ENCODE data around the gene SLC16A9. TPM values are rescaled to one million over a fixed set of nuclear protein-coding genes. Genes with fewer than 3 reads are reported as not detected.
A peak's percentile ranks its signal among the peaks of the same experiment; 100 is the strongest.

Gene SLC16A9
- total RNA-seq, 1 donor from 2014 or later, result 0.83 TPM

DNA sequence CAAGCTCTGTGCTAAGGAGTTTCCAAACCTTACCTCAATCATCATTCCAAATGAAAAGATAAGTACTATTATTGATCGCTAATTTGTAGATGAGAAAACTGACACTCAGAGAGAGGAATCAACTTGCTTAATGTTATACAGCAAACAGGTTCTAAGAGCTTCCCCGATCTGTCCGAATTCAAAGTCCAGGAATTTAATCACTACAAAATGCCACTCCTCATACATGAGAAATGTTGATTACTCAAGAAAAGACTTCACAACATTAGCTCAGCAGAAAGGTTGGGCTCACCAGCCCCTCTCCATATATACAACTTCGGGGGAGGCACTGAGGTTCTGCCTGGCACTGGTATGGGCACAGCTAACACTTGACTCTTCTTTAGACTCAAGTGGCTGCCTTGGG is 80.7 kb downstream of the SLC16A9 start:
- Histone ChIP-seq H3K36me3 (no peaks in the 10 kb centered on the region), H3K4me1 (no peaks in the 10 kb centered on the region), H3K4me3 (no peak overlapping the region), H3K27me3 (ENCODE audit: low read depth) (peaks cover 6% of the 10 kb centered on the region), H3K27ac (no peak overlapping the region), H3K9me3 (no peaks in the 10 kb centered on the region)
- ATAC-seq (no peak), DNase-seq (no peak)
- TF ChIP-seq, protein P1, sequence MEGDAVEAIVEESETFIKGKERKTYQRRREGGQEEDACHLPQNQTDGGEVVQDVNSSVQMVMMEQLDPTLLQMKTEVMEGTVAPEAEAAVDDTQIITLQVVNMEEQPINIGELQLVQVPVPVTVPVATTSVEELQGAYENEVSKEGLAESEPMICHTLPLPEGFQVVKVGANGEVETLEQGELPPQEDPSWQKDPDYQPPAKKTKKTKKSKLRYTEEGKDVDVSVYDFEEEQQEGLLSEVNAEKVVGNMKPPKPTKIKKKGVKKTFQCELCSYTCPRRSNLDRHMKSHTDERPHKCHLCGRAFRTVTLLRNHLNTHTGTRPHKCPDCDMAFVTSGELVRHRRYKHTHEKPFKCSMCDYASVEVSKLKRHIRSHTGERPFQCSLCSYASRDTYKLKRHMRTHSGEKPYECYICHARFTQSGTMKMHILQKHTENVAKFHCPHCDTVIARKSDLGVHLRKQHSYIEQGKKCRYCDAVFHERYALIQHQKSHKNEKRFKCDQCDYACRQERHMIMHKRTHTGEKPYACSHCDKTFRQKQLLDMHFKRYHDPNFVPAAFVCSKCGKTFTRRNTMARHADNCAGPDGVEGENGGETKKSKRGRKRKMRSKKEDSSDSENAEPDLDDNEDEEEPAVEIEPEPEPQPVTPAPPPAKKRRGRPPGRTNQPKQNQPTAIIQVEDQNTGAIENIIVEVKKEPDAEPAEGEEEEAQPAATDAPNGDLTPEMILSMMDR (IDR thresholded peaks at IDR 0.05), result no peak
- intact Hi-C loops (cut with DNase I), result loop anchor here (10.0 kb wide), 1 partner anchor 176 kb away; no protein-coding TSS in a partner anchor

DNA sequence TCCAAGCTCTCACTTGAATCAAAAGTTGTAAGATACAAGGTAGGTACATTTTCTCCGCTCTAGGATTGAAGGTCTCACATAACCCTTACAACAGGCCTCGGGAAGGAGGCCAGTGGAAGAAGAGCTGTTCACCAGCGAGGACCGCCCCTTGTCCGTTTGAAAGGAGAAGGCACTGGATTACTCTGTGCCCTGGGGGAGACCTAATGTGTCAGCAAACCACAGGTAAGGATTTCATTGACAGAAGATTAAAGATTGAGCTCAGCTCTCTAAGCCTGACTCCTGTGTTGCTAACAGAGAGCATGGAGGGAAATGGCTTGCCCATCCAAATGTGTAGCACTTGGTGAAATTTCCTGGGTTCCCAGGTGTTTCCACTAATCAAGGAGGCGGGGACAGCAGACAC is 81.2 kb downstream of the SLC16A9 start:
- Histone ChIP-seq H3K9me3 (no peaks in the 10 kb centered on the region), H3K36me3 (no peaks in the 10 kb centered on the region), H3K27ac (no peak overlapping the region), H3K4me3 (no peak overlapping the region), H3K27me3 (ENCODE audit: low read depth) (peaks cover 6% of the 10 kb centered on the region), H3K4me1 (no peaks in the 10 kb centered on the region)
- no peak for DNase-seq
- TF ChIP-seq, protein P1 (IDR thresholded peaks at IDR 0.05), result no peak
- intact Hi-C loops (cut with DNase I), result loop anchor here (10.0 kb wide), 1 partner anchor 176 kb away; no protein-coding TSS in a partner anchor
- no peak for ATAC-seq

DNA sequence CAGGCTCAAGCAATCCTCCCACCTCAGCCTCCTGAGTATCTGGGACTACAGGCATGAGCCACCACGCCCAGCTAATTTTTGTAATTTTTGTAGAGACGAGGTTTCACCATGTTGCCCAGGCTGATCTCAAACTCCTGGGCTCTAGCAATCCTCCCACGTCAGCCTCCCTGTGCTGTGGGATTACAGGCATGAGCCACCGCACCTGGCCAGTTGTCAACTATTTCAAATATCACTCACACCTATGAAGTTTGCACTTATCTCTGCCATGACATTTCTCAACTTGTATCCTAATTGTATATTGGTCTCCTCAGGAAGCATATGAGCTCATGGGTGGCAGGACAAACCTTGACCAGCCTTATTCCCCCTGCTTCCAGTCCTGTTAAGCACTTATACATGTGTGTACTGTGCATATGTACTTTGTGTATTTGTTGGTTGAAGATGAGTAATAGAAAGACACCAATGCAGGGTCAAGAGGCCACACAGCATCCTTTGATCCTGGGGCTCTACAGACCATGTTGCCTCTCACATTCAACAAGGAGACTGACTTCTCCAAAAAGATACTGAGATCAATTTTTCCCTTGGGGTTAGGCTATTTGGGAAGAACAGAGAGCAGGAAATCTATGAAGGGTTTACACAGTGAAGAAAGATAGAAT is 82.2 kb downstream of the SLC16A9 start:
- Histone ChIP-seq H3K36me3 (no peaks in the 10 kb centered on the region), H3K27ac (no peak overlapping the region), H3K9me3 (no peaks in the 10 kb centered on the region), H3K4me3 (no peak overlapping the region), H3K4me1 (no peaks in the 10 kb centered on the region), H3K27me3 (ENCODE audit: low read depth) (no peaks in the 10 kb centered on the region)
- intact Hi-C loops (cut with DNase I), result loop anchor here (10.0 kb wide), 1 partner anchor 177 kb away; no protein-coding TSS in a partner anchor
- DNase-seq (no peak), ATAC-seq (no peak)
- TF ChIP-seq, protein P1 (IDR thresholded peaks at IDR 0.05), result no peak

DNA sequence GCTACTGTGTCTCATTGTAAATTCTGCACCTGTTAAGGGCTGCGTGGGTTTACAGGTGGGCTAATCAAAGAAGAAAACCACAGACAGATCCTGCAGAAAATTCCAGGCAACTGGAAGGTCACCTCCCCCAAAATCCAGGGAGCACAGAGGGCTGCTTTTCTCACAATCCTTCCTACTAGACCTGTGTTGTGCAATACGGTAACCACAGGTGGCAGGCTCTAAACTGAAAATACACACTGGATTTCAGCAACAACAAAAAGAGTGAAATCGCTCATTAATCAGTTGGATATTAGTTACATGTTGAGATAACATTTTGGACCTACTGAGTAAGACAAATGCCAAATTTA is 83.2 kb downstream of the SLC16A9 start:
- DNase-seq (no peak), ATAC-seq (peak in 1 of 2 donors; percentile 5)
- no peaks in the 10 kb centered on the region for H3K36me3 ChIP-seq
- no peaks in the 10 kb centered on the region for H3K9me3 ChIP-seq
- intact Hi-C loops (cut with DNase I), result loop anchor here (10.0 kb wide), 1 partner anchor 178 kb away; no protein-coding TSS in a partner anchor
- H3K27me3 ChIP-seq (ENCODE audit: low read depth), result no peaks in the 10 kb centered on the region
- no peak overlapping the region for H3K4me3 ChIP-seq
- no peak overlapping the region for H3K27ac ChIP-seq
- H3K4me1 ChIP-seq, result no peaks in the 10 kb centered on the region
- TF ChIP-seq, protein P1 (IDR thresholded peaks at IDR 0.05), result no peak

DNA sequence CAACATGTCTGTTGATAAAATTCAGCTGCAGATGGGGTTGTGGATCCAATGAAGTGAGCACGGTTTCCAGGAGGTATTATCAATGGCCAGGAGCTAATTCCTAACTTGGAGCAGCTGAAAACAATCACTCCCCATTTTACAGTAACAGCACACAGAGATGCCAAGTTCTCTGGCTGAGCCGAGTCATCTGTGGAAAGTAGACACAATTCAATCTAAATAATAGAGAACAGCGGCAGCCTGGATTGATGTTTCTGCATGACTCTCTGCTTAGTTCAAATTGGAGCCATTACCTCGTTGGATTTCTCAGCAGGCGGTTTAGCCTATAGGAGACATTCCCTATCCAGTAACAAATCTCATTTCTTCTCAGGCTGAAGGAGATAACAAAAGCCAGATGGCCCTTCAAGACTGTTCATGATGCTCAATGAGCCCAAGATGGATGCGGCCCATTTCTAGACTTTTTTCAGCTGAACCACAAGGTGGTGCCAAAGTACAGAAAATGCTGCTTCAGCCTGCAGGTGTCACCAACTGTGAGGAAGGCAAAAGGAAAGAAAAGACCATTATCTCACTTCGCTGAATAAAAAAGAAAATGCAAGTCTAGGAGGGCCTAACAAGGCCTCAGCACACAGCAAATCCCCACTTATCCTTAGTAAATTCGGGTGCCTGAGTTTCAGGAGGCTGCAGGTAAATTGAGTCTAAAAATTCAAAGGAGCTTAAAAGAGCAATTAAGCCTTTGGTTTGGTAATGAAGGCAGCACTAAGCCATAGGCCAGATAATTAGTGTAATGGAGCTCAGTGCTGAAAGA is 83.7 kb downstream of the SLC16A9 start:
- H3K4me1 ChIP-seq, result no peaks in the 10 kb centered on the region
- intact Hi-C loops (cut with DNase I), result loop anchor here (10.0 kb wide), 1 partner anchor 179 kb away; no protein-coding TSS in a partner anchor
- H3K4me3 ChIP-seq, result no peak overlapping the region
- no peaks in the 10 kb centered on the region for H3K9me3 ChIP-seq
- DNase-seq, result no peak
- no peak overlapping the region for H3K27ac ChIP-seq
- ATAC-seq, result peak; percentile 81 to 84
- H3K36me3 ChIP-seq, result no peaks in the 10 kb centered on the region
- TF ChIP-seq, protein P1 (IDR thresholded peaks at IDR 0.05), result peak; percentile 80
- H3K27me3 ChIP-seq (ENCODE audit: low read depth), result no peaks in the 10 kb centered on the region
